NCI-H2107 treated with DMSO at 0.1 percent for 48 hours (cell line): Measurements from ENCODE around the gene KCTD2.

Experiments used
- DNase-seq: peaks from one replicate; lab custom pipeline; 2025; ENCODE audit not compliant: unreplicated experiment; lab: John Stamatoyannopoulos, UW

Gene KCTD2

DNA sequence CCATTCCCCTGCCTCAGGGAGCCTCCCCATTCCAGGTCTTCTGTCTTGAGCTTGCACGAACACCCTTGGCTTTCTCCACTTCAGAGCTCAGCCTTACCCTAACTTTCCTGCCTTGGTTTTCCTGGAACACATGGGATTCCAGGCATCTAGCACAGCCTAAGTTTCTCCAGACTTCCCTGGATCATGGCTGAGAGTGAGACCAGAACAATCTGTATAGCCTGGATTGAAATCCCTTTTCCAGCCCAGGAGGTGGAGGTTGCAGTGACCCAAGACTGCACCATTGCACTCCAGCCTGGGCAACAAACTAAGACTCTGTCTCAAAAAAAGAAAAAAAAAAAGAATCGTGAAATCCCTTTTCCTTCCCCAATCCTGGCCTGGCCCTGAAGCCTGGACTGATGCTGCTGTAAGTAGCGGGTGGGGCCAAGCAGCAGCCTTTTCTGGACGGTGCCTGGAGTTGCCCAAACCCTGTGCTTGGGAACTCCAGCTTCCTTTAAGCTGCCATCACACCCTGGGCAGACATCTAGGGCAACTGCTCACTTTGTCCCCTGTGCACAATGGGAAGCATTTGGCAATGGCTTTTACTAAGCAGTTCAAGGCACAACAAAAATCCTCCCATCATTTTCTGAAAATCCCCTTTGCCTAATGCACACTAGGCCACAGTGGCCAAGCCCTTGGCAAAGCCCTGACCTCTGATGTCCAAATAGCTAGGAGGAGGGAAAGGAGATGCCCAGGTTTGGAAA, 28.7 kb downstream of the KCTD2 start:
- no peak for DNase-seq

- DNase-seq, result no peak
Observed at GRCh38 chr17:75077072-75077495, 30.1 kb downstream of the KCTD2 start.

- no peak for DNase-seq
Observed at GRCh38 chr17:75077496-75078283, 30.7 kb downstream of the KCTD2 start.

- DNase-seq, result no peak
Observed at GRCh38 chr17:75078284-75079022, 31.4 kb downstream of the KCTD2 start.

GRCh38 chr17:75079023-75079373, 32.0 kb downstream of the KCTD2 start:
- no peak for DNase-seq

- no peak for DNase-seq
Observed at GRCh38 chr17:75081611-75082540, 34.9 kb downstream of the KCTD2 start.

DNA sequence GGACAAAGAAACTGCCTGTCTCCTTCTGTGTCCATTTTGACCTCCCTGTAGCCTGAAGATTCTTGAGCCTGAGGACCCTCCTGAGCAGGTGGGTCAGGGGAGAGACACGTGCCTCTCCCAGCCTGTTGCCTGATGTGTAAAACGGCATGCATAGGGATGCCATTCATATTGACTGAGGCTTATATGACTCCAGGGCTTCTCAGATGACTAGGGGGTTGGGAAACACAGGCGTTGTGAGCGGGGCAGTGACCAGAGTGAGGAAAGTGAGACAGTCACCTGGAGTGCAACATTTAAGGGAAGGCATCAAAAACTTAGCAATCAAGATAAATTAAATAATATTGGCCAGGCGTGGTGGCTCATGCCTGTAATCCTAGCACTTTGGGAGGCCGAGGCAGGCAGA, 35.7 kb downstream of the KCTD2 start:
- DNase-seq, result no peak

DNA sequence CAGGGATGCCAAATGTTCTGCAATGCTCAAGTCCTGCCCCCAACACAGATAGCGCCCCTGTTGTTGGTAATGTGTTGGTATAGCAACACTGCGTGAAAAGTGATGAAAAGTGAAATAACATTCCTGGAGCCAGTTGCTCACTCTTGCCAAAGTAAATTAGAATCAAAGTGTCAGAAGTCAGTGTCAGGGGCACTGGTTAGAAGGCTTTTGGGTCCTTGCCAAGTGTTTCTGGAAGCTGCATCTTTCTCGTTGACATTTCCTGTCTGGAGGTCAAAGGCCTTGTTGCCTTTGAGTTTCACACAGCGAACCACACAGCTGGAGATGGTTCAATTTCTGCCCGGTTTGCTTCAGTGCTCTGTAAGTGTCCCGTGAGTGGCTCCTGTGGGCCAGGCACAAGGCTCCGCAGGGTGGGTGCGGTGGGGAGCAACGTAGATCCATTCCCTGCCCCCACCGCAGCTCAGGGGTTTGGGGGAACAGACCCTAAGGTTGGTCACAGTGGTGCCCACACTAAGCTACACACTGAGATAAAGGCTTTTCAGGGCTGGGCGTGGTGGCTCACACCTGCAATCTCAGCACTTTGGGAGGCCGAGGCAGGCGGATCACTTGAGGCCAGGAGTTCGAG, 37.1 kb downstream of the KCTD2 start:
- no peak for DNase-seq

- no peak for DNase-seq
Observed at GRCh38 chr17:75086496-75087181, 39.6 kb downstream of the KCTD2 start.

DNA sequence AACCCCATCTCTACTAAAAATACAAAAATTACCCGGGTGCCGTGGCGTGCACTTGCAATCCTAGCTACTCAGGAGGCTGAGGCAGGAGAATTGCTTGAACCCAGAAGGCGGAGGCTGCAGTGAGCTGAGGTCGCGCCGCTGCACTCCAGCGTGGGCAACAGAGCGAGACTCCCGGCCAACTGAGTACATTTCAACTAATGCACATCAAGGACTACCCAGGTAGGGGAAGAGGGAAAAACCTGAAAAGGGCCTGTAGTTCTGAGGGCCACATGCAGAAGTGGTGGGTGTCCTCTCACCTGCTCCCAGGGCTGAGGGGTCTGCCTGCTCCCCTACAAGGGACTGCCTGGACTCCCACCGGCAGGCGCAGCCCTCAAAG, 40.1 kb downstream of the KCTD2 start:
- no peak for DNase-seq

GRCh38 chr17:75087558-75088453, 40.8 kb downstream of the KCTD2 start, which contains the start of gene SLC16A5:
Gene SLC16A5 (plus strand): TSS chr17:75087954. CDS start chr17:75093637, 5,683 bp downstream.
- no peak for DNase-seq

GRCh38 chr17:75088465-75089417, 41.7 kb downstream of the KCTD2 start:
- DNase-seq, result no peak

DNA sequence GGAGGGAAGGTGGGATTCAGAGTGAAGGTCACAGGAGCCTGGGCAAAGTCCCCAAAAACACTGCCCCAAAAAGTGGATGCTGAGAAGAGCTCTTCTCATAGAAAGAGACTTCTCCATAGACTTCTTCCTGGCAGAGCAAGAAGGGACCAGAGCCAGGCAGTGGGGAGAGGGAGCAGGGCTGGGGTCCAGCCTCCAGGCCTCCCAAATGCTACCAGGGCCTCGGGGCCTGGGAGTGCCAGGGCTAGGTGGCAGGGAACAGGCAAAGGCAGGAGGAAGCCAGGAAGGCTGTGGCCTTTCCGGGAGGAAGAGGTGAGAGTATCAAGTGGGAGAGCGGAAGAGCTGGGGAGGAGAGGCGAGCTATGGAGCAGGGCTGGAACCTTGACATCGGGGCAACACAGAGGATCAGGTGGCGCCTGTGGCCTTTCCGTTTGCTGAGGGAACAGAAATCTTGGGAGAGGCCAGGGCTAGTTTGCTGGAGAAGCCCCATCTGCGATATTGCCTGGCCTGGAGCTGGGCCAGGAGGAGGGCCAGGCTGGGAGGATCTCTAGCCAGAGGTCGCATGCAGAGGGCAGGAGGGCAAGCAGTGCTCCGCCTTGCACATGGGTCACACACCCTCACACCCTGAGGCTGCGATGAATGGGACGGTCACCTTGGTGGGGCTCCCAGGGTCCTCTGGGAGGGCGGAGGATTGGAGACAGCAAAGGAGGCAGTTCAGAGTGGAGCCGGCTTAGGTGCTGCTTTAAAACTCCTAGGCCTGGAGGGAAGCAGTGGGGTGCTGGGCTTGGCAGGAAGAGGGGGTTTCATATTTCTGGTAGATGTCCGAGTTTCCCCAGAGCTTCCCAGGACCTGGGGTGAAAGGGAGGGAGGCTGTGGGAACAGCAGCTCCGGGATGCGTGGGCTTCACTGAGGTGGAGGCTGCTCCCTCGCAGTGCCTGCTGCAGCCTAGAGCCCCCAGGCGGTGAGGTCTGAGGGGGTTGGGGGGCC, 44.1 kb downstream of the KCTD2 start:
- DNase-seq, result no peak

DNA sequence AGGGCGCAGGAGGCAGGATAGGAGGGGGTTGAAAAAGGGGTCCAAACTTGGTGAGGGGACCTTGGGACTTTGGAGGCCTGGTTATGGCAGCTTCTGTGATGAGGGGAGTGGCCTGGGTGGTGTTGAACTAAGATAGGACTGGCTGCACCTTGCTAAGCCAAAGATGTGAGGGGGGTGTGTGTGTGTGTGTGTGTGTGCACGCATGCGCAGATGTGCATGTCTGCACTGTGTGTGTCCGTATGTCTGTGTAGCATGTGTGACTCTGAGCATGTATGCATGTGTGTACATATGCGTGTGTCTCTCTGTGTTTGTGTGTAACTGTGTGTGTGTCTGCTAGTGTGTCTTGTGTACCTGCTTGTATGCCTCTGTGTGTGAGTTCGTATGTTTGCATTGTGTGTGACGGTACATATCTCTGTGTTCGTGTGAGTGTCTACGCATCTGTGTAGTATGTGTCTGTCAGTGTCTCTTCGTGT, 44.9 kb downstream of the KCTD2 start:
- no peak for DNase-seq

DNA sequence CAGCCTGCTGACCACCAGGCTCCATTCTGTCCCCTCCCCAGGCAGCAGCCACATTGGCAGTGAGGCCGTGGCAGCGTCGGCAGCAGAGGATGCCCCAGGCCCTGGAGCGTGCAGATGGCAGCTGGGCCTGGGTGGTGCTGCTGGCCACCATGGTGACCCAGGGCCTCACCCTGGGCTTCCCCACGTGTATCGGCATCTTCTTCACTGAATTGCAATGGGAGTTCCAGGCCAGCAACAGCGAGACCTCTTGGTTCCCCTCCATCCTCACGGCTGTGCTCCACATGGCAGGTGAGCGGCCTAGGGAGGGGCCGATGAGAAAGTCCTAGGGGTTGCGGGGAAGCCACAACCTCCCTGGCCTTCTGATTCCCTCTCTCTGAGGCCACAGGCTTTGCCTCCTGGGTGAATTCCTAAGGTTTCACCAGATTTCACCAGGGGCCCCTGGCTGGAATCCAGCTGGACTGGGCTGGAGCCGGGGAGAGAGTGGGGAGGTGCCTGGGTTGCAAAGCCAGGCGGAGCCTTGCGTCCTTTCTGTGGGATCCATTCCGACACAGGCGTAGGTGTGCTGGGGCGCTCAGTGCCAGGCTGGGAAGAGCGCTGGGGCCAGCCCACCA, 46.6 kb downstream of the KCTD2 start:
- no peak for DNase-seq

DNA sequence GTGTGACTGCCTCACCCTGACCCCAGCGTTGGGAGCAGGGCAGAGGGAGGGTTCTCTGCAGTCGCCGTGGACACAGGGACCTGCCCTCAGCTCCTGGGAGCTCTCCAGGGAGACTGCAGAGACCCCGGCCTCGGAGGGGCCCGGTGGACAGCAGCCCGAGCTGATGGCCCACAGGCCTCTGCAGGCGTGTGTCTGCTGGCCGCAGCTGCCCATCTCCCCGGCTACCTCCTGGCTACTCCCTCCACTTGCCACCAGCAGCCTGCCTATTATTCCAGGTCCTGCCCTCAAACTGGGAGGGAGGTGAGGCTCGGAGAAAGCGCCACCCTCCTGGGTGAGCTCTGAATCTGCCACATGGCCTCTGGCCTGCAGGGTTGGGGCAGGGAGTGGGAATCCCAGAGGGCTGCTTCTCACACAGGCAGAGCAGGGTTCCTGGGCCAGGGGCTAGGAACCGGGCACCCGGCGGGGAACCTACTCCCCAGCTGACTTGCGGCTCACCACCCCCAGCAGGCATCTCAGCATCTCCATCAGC, 47.9 kb downstream of the KCTD2 start:
- no peak for DNase-seq
